Activated T-helper 1 cell treated with Interleukin-2 at 50 U/mL for 16 hours (primary cell): Measurements from ENCODE around the gene MFAP4.

Source experiments
- DNase-seq: peaks from one replicate; pipeline ENCODE4 v3.0.0-alpha.2; 2020; ENCODE audit warnings: low read depth

The MFAP4 gene

DNA sequence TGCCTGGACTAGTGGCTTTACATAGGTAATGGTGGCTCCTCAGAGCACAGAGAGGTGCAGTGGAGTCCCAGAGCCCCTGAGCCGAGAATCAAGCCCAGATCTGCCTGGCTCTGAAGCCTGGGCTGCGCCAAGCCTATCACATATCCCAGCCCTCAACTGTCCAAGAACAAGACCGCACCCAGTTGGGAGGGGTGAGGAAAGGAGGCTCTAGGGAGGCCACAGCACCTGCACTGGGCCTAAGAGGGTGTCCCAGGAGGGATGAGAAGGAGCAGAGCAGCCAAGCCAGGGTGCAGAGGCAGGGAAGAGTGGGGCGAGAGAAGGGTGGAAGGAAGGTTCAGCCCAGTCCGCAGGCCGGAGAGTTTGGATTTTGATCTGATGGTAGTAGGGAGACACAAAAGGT lies 23.1 kb upstream of the MFAP4 start:
- no peak for DNase-seq

DNA sequence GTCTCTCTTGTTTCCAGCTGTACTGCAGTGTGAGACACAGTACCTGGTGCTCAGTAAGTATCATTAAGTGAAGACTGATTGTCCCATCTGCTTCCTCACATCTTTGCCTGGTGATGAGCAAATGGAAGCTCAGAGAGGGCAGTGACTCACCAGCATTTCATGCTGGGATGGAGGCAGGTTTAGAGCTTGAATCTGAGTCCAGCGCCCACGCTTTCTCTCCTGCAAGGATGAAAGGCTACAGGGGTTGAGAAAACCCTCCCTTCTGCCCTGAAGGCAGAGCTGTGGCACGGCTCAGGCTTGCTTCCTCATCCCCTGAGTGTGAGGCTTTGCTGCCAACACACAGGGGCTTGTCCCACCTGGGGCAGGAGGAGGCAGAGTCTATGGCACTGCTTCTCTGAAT lies 22.5 kb upstream of the MFAP4 start:
- DNase-seq, result no peak

DNA sequence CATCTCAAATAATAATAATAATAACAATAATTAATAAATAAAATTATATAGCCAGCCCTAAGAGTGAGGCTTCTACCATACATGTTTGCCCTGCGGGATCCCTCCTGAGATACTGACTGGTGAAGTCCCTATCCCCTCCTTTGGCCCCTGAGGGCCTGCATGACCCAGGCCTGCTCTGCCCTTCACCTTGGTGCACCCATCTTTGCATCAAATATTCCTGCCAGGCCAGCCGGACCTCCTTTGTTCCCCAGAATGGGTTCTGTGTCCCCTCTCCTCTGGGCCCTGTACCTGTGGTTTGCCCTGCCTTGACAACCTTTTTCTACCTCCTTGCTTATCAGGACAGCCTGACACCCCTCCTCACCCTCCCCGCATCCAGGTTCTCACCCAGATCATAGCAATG lies 22.1 kb upstream of the MFAP4 start:
- no peak for DNase-seq

DNA sequence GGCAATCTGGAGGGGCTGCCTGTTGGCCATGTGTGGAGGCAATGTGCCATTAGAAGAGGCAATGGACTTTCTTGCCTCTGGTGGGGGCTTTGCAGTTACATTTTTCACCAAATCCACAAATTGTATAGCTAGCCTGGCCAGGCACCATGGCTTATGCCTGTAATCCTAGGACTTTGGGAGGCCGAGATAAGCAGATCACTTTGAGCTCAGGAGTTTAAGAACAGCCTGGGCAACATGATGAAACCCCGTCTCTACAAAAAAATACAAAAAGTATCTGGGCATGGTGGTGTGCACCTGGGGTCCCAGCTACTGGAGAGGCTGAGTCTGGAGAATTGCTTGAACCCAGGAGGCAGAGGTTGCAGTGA lies 21.3 kb upstream of the MFAP4 start:
- DNase-seq, result no peak

DNA sequence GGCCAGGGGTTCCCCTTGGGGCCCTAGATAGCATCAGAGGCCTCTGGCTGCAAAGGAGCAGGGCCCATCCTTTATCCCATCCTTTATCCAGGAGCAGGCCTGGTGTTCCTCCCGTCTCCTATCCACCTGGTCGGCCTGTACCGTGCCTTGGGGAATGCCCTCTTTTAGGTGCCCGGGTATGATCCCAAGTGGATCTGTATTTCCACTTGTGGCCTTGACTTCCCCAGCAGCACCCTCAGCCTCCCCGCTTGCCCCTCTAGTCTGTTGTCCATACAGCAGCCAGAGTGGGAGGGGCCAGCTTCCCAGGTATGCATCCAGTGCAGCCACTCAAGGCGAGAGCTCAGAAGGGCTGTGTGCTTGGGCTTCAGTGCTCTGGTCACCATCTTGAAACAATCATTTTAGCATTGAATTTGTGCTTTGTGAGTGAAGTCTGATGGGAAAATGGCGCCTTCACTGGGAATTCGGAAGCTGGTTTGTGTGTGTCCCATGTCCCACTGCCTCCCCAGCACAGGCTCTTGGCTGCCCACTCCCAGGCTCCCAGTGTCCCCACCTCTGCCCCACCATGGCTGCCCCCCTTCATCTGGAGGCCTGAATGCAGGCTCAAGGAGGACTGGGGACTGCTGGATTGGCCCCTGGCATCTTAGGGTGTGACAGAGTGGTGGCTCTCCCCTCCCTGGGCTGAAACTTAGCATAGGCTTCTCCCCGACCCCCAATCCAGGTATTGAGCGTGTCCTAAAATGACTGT lies 20.8 kb upstream of the MFAP4 start:
- no peak for DNase-seq

DNA sequence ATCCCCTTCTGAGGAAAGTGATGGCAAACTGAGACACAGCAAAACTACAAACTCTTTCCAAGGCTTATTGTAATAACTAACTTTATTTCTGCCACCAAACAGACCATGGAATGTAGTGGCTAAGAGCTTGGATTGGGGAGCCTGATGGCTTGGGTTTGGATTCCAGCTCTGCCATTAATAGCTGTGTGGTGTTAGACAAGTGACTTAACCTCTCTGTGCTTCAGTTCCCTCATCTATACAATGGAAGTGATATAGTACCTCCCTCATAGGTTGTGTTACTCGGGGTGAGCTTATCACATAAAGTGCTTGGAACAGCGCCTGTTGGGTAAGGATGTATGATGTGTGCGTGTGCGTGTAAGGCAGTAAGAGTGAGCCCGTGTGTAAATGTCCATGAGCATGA lies 18.1 kb upstream of the MFAP4 start:
- no peak for DNase-seq

DNA sequence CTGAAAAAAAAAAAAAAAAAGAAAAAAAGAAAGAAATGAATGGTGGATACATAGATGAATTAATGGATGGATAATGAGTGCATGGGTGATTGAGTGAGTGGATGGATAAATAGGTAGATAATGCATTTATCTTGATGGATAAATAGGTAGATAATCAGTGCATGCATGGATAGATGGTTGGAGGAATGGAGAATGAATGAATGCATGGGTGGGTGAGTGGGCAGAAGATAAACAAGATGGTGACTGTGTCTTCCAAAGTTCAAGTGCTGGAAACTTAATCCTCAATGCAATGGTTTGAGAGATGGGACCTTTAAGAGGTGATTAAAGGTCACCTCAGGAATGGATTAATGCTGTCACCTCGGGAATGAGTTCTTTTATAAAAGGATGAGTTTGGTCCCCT lies 17.3 kb upstream of the MFAP4 start:
- no peak for DNase-seq

DNA sequence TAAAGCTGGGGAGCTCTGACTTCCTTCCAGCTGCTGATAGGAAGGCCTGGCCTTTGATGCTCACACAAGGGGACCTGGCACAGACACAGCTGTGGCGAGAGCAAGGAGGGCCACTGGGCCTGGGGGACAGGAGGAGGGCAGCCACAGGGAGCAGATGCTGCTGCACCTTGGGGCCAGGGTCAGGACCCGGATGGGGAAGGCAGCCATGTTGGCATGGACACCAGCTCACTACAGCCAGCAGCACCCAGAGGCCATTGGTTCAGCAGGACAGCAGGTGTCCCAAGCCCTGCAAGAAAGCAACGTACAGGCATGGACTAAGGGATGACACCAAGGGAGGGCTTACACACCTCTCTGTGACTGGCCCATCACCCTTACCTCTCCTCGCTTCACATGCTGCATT lies 16.0 kb upstream of the MFAP4 start:
- DNase-seq, result no peak

DNA sequence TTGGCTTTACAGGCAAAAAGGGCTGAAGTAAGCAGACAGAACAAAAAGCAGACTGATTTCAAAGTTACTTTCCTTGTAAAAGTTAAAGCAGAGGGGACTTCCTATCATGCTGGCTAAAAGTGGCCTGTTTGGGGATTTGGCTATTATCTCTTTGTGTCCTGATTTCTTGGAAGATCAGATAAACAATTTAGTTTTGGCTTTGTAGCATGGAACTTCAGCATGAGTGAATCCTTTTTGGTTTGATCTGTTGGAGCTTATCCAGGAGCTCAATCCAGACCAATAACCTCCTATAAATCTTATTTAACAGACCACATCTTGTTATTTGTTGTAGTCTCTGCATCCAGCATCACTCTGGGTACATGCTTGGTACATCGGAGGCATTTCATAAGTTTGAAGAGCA lies 15.2 kb upstream of the MFAP4 start:
- no peak for DNase-seq

DNA sequence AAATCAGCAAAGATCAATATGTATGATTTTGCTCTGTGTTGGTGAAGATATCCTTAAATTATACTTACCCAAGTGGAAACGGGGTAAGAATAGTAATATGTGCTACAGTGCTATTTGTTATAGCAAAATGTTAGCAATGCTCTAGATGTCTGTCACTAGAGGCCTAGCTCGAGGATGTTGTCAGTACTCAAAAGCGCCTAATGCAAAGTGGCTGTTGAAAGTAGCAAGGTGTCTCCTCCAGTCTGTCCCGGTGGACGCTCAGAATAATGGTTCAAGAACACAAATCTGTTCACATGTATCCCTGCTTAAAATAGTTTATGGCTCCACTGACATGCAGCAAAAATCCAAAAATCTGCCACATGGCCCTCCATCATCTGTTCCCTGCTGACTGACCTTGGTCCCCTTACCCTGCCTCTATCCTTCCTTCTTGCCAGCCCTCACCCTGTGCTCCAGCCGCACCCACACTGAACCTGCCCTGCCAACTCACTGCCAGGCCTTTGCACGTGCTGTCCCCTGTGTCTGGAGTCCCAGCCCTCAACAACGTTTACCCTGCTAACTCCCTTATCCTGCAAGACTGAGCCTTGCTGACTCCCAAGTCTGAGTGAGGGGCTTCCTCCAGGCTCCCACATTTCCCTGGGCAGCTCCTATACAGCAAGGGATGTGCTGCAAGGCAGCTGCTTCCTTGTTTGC lies 14.5 kb upstream of the MFAP4 start:
- no peak for DNase-seq

DNA sequence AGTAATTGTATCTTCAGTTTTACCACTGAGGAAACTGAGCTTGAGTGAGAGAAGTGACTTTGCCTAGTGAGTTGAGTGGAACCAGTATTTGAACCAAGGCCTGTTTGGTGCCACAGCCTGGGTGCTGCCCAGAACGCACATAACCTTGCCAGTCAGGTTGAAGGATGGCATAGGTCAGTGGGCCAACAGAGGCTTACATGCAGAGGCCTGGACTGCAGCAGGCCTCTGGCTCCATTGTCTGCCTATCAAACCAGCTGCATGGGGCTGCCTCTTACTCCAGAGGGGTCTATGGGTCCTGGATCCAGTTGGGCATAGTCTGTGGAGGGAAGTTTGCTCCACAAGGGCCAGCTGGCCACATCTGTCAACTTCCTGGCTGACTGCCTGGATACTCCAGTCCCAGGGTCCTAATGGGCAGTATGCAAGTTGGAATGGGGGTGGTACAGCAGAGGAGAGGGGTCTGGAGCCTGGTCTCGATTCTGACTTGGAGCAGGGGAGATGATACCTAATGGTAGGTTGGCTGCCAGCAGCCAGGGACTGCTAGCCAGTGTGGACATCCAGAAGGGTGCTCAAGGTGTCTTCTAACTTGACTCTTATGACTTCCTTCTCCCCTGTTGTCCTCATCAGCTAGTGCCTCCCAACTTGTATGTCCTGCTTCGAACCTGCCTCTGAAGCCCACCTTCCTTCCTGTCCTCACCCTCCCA lies 12.9 kb upstream of the MFAP4 start:
- no peak for DNase-seq

DNA sequence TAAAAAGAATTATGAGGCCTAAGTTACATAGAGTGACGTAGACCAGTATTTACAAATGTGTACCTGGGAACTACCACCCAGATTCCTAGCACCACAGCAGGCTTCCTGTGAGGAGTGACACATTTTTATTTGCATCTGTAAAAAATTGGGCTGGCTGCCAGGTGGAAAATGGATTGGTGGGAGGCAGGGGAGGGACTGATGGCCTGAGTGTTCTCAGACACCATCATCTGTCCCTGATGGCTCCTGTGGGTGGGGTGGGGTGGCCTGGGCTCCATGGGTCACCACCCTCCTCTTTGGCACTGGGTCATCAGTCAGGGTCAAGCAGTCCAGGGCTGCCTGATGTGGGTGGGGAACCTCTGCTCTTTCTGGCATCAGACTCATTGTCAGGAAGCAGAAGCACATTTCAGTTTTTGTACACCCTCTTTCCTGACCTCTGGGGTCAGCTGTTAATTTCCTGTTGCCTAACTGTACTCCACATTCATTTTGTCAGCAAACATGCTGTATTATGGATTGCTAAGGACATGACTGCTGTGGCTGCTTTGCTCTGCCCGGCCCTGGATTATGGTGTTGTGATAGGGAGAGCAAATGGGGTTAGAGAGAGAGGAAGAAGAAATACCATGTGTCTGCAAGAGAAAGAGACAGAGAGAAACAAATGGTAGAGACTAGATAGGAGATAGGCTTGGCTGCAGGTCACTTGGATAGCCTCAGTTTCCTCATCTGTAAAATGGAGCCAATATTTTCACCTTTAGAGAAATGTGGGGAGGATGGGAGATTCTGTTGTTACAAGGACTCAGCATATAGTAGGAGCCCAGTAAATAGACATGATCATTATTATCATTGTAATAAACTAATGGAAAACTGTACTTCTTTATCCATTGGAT lies 11.6 kb upstream of the MFAP4 start:
- DNase-seq, result no peak

DNA sequence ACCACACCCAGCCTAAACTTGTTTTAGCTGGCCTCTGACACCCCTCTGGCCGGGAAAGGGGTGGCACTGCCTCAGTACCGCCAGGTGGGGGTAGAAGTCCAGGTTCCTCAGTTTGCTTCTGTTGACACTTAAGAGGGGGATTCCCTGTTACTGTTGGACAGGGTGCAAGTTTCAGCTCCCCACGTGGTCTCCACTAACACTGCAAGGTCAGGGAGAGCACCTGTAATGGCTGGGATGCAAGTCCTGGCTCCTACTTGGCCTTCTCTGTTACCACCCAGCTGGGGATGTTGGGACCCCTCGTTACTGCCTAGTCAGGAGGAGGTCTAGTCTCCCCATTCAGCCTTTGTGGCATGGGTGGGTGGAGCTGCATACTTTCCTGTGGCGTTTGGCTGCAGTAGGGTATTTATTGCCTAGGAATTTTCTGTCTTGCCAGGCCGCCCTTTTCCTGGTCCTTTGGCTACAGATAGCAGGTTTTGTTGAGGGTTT lies 10.6 kb upstream of the MFAP4 start:
- DNase-seq, result no peak

DNA sequence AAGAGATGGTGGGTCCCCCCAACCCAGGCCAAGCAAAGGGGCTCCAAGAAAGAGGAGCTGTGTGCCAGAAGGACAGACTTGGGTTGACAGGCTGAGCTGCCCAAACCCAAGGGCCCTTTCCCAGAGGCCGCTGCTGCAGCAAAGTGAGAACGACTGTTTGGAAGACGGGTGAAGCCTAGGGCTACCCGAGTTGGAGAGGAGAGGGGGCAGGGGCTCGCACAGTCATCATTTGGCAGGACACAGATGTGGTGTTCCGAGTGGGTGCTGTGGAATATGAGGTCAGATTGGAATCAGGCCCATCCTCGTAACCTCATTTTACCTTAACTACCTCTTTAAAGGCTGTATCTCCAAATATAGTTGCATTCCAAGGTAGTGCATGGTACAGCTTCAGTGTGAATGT lies 5.3 kb upstream of the MFAP4 start:
- DNase-seq, result no peak

DNA sequence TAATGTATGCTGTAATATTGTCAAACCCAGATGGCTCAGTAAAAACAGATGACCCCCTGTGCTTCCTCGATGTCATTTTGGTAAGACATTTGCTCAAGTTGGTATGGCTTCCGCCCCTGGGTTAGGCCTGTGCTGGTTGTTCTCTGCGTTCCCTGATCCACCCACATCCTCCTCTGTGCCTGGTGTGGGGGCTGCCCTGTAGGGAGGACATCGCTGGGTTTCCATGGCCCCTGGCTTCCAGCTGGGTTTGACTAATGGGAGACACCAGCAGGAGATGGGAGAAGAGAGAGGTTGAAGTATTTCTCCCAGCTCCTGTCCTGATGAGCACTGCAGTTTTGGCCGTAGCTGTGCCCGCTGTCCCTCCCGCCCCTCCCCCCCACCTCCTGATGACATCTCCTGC lies 4.4 kb upstream of the MFAP4 start:
- no peak for DNase-seq

DNA sequence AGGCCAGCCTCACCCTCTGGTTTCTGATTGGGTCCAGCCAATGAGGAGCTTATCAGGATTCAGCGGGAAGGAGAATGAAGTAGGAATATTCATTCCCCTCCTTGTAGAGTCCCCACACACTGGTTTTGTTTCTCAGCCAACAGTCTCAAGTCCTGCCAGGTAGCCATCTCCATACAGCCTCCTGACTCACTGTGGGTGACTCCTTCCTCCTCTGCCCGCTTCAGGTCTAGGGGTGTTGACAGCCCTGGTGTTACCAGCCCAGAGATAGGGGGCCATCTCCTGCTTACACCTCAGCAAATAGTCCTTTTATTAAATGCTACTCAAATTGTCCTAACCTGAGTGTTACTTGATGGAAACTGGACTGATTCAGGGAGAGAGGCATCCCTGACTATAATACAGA lies 4.0 kb upstream of the MFAP4 start:
- DNase-seq, result no peak

DNA sequence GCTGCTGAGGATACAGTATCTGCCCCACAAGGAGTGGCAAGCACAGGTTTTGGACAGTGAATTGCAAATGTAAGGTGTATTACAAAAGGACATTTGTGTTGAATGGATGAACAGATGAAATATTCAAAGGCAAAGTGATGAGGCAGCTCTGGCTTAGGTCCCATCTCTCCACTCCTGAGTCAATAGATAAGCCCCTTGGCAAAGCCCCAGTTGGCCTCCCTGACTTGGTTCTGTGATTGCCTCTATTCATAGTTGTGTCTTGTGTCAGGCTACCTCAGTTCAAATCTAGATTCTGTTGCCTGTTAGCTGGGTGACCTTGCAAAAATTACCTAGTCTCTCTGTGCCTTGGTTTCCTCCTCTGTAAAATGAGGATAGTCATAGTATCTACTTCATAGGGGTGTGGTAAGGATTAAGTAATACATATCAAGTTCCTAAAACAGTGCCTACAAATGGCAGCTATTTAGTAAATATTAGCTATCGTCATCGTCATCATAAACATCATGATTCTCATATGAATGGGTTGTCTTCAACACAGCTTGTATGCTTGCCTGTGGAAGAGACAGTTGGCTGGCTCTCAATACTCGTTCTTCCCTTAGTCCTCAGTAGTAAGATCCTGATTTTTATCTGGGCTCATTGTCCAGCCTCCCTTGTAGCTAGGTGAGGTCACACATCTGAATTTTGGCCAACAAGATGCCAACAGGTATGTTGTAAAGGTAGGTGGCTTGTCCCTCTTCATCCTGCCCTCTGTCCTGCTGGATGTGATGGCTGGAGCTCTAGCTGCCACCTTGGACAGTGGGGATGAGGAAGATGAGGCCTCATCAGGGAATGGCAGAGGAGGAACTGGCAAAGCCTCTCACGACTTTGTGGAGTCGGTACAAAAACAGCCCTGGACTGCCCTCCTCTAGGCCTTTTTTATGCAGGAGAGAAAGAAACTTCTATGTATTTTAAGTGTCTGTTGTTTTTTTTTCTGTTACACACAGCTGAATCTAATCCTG lies 2.1 kb upstream of the MFAP4 start:
- DNase-seq, result no peak

DNA sequence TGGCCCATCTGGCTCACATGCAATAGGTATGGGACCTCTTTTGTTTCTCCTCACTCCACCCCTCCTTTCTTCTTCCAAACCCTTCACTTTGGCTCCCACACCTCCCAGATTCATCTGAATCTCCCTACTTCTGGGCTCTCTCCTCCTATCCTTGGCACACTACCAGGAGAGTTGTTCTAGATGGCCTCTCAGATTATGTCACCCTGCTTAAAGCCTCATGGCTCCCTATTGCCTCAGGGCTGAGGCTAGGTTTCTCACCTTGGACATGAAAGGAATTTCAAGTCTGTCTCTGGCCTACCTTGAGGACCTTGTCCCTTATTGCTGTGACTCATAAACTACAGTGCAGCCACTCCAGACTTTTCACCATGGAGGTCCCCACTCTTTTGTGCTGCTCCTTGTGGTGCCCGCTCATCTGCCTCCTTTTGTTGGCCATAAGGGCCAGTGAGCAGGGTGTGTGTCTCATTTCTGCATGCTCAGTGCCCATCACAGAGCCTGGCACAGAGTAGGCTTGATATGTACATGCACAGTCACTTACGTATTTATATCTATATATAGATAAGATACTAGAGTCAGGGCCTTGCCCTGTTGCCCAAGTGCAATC lies 1.0 kb upstream of the MFAP4 start:
- DNase-seq, result no peak

DNA sequence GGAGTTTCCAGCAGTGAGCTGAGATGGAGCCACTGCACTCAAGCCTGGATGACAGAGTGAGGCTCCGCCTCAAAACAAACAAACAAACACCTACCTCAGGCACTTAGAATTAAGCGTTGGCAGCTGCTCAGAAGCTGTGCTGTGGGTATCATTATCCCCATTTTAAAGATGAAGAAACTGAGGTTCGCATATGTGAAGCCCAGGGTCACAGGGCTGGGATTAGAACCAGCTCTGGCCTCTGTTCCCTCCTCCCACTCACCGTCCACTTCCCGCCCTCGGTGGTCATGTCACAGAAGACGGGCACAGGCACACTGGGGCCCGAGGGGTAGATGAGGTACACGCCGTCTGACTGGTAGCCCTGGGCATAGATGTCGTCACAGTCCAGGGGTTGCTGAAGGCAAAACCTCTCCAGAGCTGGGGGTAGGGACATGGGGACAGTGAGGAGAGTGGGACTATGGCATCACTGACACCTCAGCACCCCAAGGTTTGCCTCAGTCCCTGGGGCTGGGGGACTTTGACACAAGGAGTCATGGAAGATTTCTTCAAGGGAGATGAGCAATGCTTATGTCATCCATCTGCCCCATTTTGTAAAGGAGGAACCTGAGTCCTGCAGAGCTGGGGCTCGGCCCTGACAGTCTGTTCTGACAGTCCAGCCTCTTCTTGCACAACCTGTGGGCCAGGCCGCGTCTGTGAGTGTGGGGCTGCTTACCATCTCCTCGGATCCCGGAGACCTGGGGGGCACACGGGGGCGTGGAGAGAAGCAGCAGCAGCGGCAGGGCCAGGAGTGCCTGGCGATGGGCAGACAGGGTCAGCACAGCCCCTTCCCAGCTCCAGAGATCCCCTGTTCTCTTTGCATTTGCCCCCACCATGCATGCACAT lies 700 bp downstream of the MFAP4 start:
- no peak for DNase-seq

DNA sequence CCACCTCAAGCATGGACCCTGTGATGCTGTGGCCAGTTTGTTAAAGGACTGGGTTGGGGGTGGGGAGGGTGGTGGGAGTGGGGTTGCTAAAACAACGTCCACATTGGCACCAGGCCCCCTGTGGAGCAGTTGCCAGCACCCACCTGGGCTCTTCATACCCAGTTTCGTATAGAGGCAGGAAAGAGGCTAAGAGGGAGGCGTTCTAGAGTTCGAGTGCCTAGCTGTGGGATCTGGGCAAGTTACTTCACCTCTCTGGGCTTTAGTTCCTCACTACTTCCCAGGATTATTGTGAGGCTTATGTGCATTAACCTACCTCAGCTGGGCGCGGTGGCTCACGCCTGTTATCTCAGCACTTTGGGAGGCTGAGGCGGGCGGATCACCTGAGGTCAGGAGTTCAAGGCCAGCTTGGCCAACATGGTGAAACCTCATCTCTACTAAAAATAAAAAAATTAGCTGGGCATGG lies 1.4 kb downstream of the MFAP4 start:
- no peak for DNase-seq
